GM15510 (cell line): ENCODE results near the gene NOSTRIN.

Source experiments
- POLR2A ChIP-seq: IDR thresholded peaks from 3 replicates; pipeline ENCODE4 v1.6.1; 2011; ENCODE audit warnings: borderline replicate concordance; ENCODE audit not compliant: insufficient read length; ENCODE audit errors: extremely low read depth

The NOSTRIN gene

GRCh38 chr2:168801471-168801870 is 966 bp upstream of the NOSTRIN start:
- no peak for TF ChIP-seq POLR2A

GRCh38 chr2:168802859-168803725 is 655 bp downstream of the NOSTRIN start:
- TF ChIP-seq POLR2A: no peak

GRCh38 chr2:168804214-168804613 is 1.8 kb downstream of the NOSTRIN start:
- no peak for TF ChIP-seq POLR2A

GRCh38 chr2:168805615-168806014 is 3.2 kb downstream of the NOSTRIN start:
- TF ChIP-seq POLR2A: no peak

- TF ChIP-seq POLR2A: no peak
Measured at GRCh38 chr2:168809537-168809936, 7.1 kb downstream of the NOSTRIN start.

GRCh38 chr2:168810235-168810634 is 7.8 kb downstream of the NOSTRIN start:
- no peak for TF ChIP-seq POLR2A

- TF ChIP-seq POLR2A: no peak
Measured at GRCh38 chr2:168811696-168812095, 9.3 kb downstream of the NOSTRIN start.

GRCh38 chr2:168814046-168814445 is 11.6 kb downstream of the NOSTRIN start:
- TF ChIP-seq POLR2A: no peak

- no peak for TF ChIP-seq POLR2A
Measured at GRCh38 chr2:168814939-168815907, 12.8 kb downstream of the NOSTRIN start.

GRCh38 chr2:168816369-168816768 is 13.9 kb downstream of the NOSTRIN start:
- TF ChIP-seq POLR2A: no peak

GRCh38 chr2:168819050-168819715 is 16.7 kb downstream of the NOSTRIN start:
- no peak for TF ChIP-seq POLR2A

GRCh38 chr2:168819829-168820489 is 17.5 kb downstream of the NOSTRIN start:
- no peak for TF ChIP-seq POLR2A

GRCh38 chr2:168821577-168821976 is 19.1 kb downstream of the NOSTRIN start:
- TF ChIP-seq POLR2A: no peak

GRCh38 chr2:168821992-168822391 is 19.6 kb downstream of the NOSTRIN start:
- no peak for TF ChIP-seq POLR2A

GRCh38 chr2:168825126-168825525 is 22.7 kb downstream of the NOSTRIN start:
- TF ChIP-seq POLR2A: no peak

- TF ChIP-seq POLR2A: no peak
Measured at GRCh38 chr2:168830958-168831357, 28.5 kb downstream of the NOSTRIN start.
